ENCODE results near the gene RPS27. TPM values are rescaled to one million over a fixed set of nuclear protein-coding genes. Genes with fewer than 3 reads are reported as not detected.

RPS27 gene
- polyA plus RNA-seq, 4 donors = 2,736 to 3,137 (median 2,908) TPM

Other genes with a start within 250 kb of the RPS27 start
- 10 to 100 TPM; 31.8 to 50.5 (median 41.7) TPM for gene SLC27A3, start 215.4 kb upstream of the RPS27 start, polyA plus RNA-seq (ENCODE audit: insufficient read length in 4 of 4)
- gene GATAD2B, start 67.8 kb upstream of the RPS27 start, polyA plus RNA-seq (ENCODE audit: insufficient read length in 4 of 4) = 10 to 100 TPM; 27.2 to 31.5 (median 28.9) TPM
- gene DENND4B, start 44.0 kb upstream of the RPS27 start, polyA plus RNA-seq (ENCODE audit: insufficient read length in 4 of 4) = 10 to 100 TPM; 26.0 to 57.5 (median 34.1) TPM
- 10 to 100 TPM; 33.9 to 58.7 (median 43.8) TPM for gene CRTC2, start 32.1 kb upstream of the RPS27 start, polyA plus RNA-seq (ENCODE audit: insufficient read length in 4 of 4)
- 10 to 100 TPM; 70.6 to 84.1 (median 82.7) TPM for gene SLC39A1, start 27.2 kb upstream of the RPS27 start, polyA plus RNA-seq (ENCODE audit: insufficient read length in 4 of 4)
- gene CREB3L4, start 22.9 kb upstream of the RPS27 start, polyA plus RNA-seq (ENCODE audit: insufficient read length in 4 of 4) = 10 to 100 TPM; 22.4 to 44.2 (median 35.9) TPM
- gene JTB, start 13.1 kb upstream of the RPS27 start, polyA plus RNA-seq (ENCODE audit: insufficient read length in 4 of 4) = 100 to 1,000 TPM; 104 to 111 (median 108) TPM
- 100 to 1,000 TPM; 117 to 170 (median 163) TPM for gene RAB13, start 4.4 kb upstream of the RPS27 start, polyA plus RNA-seq (ENCODE audit: insufficient read length in 4 of 4)
- under 1 TPM; 0.06 to 0.14 (median 0.09) TPM for gene NUP210L, start 164.3 kb downstream of the RPS27 start, polyA plus RNA-seq (ENCODE audit: insufficient read length in 4 of 4)
- 100 to 1,000 TPM; 220 to 309 (median 273) TPM for gene TPM3, start 201.3 kb downstream of the RPS27 start, polyA plus RNA-seq (ENCODE audit: insufficient read length in 4 of 4)
- under 1 TPM in 1 of 4 donors, not detected in 3; 0.44 TPM for gene CFAP141, start 215.6 kb downstream of the RPS27 start, polyA plus RNA-seq (ENCODE audit: insufficient read length in 4 of 4)
- gene UBAP2L, start 230.2 kb downstream of the RPS27 start, polyA plus RNA-seq (ENCODE audit: insufficient read length in 4 of 4) = 100 to 1,000 TPM; 144 to 193 (median 178) TPM

Data from left renal pelvis (tissue), 4 donors.